ENCODE measurements around the gene BCDIN3D.
A peak's percentile ranks its signal among the peaks of the same experiment; 100 is the strongest.
"Not testable (repeated sequence)": the region's sequence is repeated elsewhere in the genome, so short reads cannot be mapped to it uniquely, and the experiment has no call there.

BCDIN3D gene

DNA sequence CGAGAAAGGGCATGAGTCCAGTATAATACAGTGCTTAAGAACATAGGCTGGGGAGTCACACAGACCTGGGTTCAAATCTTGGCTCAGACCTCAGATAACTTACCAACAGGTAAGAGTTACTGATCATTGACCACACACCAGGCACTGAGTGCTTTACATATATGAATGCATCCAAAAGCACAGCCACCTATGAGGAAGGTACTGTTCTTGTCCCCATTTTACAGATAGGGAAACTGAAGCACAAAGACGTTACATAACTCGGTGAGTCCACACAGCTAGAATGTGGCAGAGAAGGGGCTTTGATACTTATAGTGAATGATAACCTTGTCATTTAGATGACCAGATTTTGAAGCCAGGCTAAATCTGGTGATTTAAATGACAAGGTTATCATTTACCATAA lies 33.2 kb upstream of the BCDIN3D start:
- DNase-seq: no peak

DNA sequence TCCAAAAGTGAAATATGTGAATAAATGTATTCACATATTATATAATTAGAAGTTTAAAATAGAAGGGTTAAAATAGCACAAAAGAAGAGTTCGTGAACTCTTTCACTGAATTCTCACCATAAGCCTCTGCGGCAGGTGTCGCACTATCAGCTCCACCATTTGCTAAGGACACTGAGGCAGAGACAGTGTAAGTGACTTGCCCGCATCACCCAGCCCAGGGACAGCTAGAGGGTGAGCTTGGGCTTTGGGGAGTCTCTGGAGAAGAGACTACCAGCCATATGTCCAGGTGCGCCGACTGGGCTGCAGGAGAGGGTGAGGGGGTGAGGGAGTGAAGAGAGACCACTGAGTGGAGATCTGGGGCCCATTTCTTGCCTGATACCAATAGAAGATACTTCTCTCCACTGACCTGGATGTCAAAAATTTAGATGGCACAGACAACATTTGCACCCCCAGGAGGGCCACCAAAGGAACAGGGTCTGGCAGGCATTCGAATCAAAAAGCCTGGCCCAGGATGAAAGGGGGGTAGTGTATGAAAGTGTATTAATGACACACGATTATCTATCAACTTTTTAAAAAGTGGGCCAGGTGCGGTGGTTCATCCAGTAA lies 32.3 kb upstream of the BCDIN3D start:
- DNase-seq: no peak

DNA sequence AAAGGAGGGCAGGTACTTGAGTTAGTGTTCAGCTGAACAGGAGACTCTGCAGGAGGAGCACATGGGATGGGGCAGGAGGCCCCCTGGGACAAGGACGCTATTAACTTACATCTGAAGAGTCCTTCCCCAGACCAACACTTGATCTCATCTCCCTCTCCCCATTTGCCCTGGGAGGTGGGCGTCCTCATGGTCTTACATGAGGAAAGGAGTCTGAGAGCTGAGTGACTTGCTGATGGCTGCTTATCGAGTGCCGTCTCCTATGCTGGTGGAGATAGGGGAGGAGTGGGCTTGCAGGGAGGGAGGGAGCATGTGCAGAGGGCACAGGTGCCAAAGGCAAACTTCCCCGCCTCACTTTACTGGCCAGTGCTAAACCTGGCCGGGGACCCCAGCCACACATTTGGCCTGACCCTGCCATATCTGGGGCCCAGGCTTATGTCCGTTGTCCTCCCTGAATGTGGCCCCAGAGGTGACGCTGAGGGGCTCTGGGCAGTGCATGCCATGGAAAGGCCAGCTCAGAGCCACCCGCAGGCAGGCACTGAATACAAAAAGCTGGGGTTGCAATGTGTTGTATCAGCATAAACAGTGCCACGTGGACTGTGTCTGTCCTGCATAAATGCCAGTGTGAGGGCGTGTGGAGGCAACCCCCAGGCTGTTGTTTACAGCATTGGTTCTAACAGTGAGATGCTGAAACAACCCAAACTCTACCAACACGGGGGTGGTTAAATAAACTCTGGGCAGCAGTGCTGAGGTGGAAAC lies 31.4 kb upstream of the BCDIN3D start:
- DNase-seq: no peak

DNA sequence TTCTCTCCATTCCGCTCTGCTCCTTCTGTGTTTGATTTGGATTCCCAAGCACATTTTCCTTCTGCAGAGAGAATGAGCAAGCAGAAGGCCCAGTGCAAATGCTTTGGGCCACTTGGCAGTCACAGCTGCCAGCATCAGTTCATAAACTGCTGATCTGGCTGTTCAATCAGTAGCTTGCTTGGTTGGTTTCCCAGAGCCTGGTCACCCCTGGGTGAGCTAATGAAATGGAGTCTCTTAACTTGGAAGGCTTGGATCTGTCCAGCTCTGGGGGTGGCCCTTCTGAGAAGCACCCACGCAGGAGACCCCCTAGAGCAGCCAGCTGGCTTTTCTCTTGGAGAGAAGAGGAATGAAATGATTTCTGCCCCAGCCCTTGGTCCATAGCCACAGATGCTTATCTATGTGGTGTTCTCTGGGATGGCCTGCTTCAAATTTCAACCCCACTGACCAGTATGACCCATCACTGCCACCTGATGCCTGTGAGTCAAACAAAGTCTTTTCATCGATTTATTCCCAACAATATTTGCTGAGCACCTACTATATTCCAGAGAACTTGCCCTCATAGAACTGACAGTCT lies 30.5 kb upstream of the BCDIN3D start:
- DNase-seq: no peak

DNA sequence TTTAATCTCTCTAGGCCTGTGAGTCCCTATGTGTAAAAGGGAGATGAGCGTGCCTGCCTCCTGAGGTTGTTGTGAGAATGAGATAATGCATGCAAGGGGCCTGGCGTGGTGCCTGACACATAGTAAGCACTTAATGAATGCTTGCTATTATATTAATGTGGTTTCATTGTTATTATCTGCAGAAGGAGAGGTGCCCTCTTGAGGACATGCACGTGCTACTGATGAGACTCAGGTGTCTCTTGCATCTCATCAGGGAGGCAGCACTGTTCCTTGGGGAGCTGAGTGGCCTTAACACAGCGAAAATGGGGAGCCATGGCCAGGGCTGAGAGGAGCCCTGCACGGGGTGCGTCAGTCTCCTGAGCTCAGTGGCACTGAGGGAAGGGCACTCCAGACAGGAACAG lies 29.9 kb upstream of the BCDIN3D start:
- DNase-seq: no peak

DNA sequence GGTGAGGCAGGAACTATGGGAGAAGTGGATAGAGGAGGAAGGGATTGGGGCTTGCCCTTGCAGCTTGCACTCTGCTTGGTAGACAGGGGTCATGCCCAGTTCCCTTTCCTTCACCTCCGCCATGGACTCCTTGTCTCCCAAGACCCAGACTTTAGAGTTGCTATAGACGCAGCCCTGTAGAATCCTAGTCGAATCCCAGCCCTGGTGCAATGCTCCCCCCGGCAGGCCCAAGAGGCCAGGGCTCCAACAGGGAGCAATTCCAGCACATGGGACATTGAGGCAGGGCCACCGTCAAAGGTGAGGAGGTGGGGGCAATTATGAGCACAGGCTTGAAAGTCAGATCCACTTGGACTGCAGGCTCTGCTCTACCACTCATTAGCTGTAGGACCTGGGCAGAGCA lies 29.5 kb upstream of the BCDIN3D start:
- no peak for DNase-seq

DNA sequence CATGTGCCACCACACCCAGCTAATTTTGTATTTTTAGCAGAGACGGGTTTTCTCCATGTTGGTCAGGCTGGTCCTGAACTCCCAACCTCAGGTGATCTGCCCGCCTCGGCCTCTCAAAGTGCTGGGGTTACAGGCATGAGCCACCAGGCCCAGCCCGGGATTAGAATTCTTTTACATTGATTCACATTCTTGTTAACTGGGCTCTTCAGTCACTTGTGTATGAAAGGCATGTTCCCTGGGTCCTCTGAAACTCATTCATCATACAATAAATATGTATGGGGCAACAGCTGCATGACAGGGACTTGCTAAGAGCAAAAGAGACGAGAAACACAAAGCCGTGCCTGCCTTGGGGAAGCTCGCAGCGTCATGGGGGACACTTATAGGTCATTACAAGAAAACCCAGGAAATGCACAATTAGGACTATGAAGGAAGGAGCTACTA lies 28.9 kb upstream of the BCDIN3D start:
- not testable (repeated sequence) for DNase-seq

DNA sequence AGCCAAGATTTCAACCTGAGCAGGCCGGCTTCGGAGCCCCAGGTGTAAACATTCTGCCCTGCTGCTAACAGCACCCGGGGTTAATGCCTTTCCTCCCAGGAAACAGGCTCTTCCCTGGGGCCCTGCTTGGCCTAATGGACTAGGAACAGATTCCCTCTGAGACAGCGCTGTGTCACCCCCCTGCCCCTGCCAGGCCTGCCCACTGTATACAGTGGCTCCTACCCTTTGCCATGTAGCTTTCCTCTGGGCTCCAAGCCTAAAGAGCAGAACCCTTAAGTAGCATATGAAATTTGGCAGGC lies 28.3 kb upstream of the BCDIN3D start:
- no peak for DNase-seq

DNA sequence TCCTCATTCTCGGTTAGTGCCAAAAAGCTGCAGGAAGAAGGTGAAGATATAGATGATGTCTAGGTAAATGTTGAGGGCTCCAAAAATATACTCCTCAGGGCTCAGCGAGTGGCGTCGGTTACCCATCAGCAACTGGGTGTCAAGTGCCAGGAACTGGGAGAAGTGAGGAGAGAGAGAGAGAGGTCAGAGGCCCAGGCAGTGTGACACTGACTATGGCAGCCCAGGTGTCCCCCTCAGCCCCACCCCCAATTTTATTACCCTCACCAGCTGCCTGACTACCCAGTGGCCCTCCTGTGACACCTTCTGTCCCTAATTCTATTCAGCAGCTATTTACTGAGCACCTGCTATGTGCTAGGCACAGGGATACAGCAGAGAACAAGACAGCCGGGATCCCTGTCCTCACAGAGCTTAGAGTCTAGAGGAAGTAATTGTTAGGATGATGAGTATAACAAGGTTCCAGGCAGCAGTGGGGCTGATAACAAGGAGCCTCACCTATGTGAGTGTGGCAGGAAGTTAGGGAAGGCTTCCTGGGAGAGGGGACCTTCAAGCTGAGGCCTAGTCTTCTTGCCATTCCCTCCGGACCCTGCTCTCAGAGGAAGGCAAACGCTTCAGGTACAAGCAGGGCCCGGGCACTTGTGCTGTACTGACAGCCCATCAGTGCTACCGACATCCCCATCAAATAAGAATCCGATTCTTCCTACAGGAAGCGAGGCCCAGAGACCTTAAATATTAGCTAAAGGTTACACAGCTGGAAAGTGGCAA lies 27.8 kb upstream of the BCDIN3D start:
- DNase-seq: no peak

DNA sequence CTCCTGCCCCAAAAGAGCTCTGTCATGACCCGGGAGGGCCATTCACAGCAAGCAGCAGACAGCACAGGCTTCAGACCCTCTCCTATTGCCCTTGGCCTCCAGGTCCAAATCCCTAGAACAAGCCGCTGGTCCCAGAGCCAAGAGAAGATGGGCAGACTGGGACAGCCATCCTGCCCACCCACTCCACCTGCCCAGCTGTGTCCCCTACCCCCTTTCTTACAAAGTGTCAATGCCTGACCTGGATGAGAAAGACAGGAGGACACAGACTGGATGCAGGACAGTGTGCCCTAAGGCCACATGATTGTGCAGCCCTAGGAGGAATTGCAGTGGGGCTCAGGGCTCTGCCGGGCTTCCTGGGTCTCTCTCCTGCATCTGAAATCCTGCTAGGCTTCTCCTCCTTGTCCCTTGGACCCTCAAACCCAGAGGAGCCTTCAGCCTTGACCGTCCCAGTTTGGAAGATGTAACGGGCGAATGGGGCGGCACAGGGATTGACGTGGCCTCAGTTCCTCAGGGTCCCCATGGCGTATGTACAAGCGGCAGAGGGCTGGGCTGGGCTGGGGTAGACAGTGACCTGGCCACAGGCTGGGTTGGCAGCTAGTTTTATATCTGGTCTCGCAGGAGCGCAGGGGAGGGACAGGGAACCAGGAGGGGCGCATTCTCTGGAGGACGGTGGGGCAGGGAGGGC lies 27.1 kb upstream of the BCDIN3D start:
- DNase-seq: no peak

DNA sequence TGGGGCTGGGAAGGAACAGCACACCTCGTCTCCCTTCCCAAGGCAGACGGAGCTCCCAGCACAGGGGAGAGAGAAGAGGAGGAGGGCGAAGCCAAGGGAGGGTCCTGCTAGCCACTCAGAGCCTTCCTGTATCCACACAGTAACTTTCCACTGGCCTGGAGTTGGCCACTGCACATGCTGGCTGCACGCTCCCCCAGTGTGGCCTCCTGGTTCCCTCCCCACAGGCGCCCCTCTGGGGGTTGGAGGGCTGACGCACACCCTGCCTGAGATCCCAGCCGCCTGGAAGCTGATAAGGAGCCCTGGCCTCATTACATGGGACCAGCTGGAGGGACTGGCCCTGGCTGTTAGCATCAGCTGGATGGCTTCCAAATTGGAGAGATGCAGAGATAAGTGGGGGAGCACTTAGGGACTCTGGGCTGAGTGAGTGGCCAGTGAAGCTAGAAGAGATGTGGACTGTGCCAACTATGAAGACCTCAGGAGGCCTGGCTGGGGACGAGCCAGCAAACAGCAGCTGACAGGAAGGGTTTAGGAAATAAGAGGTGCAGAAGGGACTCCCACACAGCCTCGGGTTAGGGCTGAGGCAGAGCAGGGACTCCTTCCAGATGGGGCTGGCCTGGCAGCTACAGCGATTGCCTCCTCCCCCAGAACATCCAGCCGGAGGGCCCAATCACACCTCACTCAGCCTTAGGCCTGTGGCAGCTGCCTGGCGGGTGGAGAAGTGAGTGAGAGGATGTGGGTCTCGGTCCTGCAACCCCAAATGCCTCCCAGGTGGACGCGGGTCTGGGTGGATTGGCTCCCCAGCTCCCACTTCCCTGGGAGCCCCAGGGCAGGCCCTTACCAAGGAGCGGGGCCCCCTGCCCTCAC lies 26.3 kb upstream of the BCDIN3D start:
- DNase-seq: no peak

DNA sequence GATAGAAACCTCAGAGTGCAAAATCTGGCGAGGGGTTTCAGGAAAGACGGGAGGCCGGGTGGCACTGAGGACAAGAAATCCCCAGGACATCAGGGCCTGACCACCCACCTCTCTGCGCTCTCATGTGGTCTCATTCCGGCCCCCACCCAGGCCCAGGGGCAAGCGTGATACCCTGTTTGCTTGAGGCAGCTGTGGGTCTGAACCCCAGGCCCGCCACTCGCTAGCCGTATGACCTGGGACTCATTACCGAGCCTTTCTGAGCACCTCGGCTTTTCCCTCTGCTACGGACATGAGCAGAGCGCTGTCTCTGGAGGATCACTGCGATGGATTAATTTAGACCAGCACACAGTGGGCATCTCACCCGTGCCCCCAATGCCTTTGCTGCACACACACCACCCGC lies 25.5 kb upstream of the BCDIN3D start:
- DNase-seq: no peak

DNA sequence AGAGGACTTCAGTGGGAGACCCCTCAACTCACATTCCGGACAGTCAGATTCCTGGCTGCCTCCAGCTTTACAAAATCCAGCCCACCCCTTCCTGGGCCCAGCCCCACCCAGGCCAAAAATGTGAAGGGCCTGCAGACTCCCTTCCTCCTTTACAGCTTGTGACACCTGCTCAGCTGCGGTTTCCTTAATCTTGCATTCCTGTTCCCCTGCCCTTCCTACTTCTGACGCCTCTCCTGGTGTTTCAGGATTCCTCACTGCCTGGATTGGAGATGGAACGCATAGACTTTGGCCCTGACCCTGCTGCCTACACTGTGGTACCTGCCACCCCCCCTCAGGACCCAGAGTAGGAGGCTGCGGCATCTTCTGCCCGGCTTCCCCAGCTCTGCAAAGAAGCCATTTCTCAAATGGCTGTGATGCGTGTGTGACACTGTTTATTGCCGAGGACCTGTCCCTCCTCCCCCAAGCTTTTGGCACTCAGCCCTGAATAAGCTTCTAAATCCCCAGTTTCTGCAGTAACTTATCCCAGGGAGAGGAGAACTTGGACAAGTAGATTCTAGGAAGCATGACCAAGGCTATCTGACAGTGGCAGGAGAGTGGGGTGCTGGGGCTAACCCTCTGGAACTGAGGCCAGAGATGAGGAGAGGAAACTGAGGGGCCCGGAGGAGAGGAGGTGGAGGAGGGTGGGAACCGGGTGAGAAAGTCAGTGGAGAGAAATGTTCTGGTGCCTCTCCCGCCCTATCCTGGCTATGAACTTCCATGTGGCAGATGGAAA lies 24.9 kb upstream of the BCDIN3D start:
- DNase-seq: no peak

DNA sequence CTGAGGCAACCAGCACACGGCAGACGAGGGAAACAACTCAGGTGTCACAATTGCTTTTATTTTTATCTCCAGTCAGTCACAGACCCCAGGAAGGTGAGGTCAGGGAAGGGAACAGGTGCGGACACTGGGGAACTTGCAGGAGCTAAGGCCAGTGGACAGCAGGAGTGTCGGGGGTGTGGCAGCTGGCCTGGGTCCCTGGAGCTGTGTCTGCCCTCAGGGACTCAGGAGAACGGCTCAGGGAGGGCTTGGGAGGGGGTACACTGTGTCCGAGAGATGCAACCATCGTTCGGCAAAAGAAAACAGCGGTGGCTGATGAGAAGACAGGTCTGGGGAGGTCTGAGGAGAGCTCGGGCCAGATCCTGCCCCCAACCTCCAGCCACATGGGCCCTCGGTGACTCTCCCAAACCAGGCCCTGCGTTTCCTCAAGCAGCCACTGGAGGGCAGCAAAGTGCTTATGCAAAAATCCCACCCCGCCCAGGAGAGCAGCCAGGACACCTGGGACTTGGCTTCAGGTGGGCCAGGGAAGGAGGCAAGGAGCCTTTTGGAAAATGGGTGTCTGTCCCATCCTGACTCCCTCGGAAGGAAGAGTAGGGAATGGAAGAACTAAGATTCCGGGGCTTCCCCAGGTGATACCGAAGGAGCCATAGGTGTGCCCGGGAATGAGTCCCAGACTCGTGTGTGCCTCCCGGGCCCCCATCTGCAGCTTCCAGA lies 24.1 kb upstream of the BCDIN3D start:
- peak; percentile 72 for DNase-seq

DNA sequence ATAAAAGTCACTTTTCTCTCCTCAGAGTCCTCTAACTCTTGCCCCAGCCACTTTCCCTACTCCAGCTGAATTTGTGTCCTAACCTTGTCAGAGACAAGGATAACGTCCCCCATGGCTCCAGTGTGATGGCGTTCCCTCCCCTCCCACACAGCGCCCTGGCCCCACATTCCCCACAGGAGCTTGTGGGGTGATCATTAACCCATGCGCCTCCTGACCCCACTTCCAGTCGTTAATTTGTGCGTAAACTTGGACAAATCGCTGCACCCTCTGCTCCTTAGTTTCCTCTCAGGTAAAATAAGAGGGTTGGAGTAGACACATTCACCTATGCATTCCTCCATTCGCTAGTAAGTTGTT lies 22.9 kb upstream of the BCDIN3D start:
- no peak for DNase-seq

DNA sequence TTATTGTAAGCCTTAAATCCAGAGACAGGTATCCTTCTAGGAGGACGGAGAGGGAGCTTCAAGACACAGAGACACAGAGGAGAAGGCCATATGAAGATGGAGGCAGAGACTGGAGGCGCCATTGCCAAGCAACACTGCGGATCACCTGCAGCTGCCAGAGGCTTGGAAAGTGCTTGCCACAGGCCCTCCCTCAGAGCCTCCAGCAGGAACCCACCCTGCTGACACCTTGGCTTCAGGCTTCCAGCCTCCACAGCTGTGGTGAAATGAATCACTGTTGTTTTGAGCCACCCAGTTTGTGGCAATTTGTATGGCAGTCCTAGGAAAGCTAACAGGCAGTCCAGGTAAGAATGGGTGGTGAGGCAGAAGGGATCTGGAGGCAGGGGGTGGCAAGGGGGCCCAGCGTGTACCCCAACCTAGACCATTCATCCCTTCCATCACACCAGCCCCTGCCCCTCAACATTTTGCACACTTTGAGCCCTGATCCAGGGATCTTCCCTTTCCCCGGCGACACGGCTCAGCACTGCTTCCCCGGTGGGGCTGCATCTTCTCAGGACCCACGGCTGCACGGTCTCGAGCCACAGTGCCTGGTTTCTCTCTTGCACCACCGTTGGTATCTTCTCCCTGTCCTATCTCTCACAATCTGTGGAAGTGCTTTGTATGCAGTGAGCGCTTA lies 22.3 kb upstream of the BCDIN3D start:
- no peak for DNase-seq

DNA sequence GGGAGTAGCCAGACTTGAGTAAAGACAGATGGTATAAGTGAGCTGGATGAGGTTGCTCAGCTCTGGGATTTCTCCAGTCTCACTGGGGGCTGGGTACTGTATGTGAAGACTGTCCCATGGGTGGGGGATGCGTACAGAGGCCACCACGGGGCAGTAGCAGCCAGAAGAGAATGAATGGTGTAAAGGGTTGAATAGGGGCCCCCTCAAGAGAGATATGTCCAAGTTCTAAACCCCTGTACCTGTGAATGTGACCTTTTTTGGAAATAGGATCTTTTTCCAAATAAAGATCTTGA lies 21.8 kb upstream of the BCDIN3D start:
- DNase-seq: no peak

DNA sequence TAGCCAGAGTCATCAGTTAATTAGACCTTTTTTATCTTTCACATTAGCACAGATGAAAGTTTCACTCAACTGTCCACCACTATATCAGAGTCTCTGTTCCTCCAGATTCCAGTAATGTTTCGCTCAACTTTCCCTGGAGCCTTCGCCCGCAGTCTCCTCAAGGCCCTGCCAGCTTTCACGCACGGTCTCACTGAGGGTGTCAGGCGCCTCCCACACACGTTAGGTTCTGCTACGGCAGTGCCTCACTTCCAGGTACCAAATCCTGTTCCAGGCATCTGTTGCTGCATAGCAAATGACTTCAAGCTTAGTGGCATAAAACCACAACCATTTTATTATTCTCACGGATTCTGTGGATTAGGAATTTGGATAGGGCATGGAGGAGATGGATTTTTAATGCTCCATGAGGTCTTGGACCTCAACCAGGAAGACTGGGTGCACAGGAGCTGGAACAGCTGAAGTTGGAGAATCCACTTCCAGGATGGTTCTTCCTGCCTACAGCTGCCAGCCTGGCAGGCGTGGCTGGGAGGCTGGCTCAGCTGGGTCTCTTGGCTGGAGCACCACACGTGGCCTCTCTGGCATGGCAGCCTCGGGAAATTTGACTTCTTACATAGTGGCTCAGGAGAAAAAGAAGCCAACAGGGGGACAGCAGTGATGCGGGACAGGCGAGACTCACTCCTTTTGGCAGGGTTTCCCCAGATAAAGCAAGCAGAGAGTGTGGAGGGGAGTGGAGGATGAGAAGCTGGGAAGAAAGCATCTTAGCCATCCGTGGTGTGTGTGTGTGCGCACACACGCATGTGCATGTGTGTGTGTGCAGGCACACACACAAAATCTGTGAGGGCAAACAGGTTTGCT lies 21.3 kb upstream of the BCDIN3D start:
- no peak for DNase-seq

DNA sequence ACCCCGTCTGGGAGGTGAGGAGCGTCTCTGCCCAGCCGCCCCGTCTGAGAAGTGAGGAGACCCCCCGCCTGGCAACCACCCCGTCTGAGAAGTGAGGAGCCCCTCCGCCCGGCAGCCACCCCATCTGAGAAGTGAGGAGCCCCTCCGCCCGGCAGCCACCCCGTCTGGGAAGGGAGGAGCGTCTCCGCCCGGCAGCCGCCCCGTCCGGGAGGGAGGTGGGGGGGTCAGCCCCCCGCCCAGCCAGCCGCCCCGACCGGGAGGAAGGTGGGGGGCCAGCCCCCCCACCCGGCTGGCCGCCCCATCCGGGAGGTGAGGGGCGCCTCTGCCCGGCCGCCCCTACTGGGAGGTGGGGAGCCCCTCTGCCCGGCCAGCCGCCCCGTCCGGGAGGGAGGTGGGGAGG lies 18.0 kb upstream of the BCDIN3D start:
- DNase-seq: not testable (repeated sequence)

DNA sequence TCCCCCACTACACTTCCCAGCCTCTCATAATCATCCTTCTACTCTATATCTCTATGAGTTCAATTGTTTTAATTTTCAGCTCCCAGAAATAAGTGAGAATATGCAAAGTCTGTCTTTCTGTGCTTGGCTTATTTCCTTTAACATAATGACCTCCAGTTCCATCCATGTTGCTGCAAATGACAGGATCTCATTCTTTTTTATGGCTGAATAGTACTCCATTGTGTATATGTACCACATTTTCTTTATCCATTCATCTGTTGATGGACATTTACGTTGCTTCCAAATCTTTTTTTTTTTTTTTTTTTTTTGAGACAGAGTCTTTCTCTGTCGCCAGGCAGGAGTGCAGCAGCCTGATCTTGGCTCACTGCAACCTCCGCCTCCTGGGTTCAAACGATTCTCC lies 13.0 kb upstream of the BCDIN3D start:
- DNase-seq: not testable (repeated sequence)

Measured in CD4-positive, alpha-beta T cell treated with Interleukin-6 for 4 hours (primary cell).